Stimulated activated CD8-positive, alpha-beta memory T cell treated with anti-CD3 and anti-CD28 coated beads, Interleukin-4, amount 100 ng/mL, for 1 hour (primary cell): ENCODE data around the gene ADGRL1.
"Not testable (repeated sequence)": the region's sequence is repeated elsewhere in the genome, so short reads cannot be mapped to it uniquely, and the experiment has no call there.

Experiments
- DNase-seq, 2 donors: peaks; one replicate each; pipeline ENCODE4 v3.0.0-alpha.2; 2020; ENCODE audit warnings: low read depth in 2 of 2, low spot score in 1 of 2

The ADGRL1 gene

DNA sequence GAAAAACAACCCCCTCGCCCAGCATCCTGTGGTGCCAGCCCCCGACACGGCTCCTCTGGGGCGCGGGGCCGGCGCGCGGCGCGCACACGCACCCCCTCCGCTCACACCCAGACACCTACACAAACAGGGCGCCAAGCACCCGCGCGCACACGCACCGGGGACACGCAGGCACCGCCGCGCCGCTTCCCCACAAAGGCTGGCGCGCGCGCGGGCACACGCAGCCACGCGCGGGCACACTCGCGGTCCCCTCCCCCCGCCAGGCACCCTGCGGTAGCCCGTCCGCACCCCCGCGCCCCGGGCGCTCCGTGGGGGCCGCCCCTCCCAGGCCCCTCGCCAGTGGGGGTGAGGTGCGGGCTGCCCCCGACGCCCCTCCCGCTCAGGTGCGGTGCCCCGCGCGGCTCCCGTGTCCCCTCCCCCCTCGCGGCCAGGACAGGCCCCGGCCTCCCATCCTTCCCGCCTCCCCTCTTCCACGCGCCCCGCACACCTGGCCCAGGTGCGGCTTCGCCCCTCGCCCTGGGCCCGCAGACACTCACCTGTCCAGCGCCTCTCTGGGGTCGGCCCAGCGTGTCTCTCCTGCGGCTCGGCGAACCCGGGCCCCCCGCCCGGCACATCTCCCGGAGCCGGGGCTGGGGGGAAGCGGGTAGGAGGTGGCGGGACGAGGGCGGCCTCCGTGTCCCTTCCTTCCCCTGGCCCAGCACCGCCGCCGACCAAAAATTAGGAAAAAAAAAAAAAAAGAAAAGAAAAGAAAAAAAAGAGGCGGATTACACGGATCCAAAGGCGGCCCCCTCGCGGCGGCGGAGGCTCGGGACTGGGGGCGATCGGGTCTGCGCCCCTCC is at the start of gene ADGRL1:
TSS of gene ADGRL1 (minus strand) at position 718 of the 836 bp plus-strand sequence. CDS start 22,567 bp downstream, outside the sequence.
- not testable (repeated sequence) for DNase-seq

GRCh38 chr19:14255316-14255715 is 49.3 kb upstream of the ADGRL1 start:
- not testable (repeated sequence) for DNase-seq

GRCh38 chr19:14253822-14254599 is 48.0 kb upstream of the ADGRL1 start:
- DNase-seq: not testable (repeated sequence)

DNA sequence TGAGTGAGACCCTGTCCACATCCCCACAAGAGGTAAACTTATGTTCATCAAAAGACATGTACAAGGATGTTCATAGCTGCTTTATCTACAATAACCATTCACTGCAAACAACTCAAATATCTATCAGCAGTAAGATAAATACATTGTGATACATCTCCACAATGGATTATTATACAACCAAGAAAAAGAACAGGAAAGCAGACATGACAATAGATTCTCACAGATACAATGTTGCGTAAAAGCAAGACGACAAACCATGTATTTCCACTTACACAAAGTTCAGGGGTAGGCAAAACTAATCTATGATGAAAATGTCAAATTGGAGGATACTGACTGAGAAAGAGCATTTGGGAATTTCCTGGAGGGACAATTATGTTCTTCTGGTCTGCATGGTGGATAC is 46.2 kb upstream of the ADGRL1 start:
- DNase-seq: not testable (repeated sequence)

- DNase-seq: no peak
Observed at GRCh38 chr19:14250870-14251269, 44.9 kb upstream of the ADGRL1 start.

DNA sequence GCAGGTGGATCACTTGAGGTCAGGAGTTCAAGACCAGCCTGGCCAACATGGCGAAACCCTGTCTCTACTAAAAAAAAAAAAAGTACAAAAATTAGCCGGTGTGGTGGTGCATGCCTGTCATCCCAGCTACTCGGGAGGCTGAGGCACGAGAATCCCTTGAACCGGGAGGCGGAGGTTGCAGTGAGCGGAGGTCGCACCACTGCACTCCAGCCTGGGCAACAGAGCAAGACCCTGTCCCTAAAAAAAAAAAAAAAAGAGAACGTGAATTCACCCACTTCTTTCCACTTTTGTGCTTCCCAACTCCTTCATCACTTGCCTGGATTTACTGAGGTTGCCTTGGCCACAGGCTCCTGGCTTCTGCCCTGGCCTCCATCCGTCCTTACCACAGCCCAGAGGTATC is 44.3 kb upstream of the ADGRL1 start:
- not testable (repeated sequence) for DNase-seq

GRCh38 chr19:14249891-14250290 is 43.9 kb upstream of the ADGRL1 start:
- DNase-seq: not testable (repeated sequence)

DNA sequence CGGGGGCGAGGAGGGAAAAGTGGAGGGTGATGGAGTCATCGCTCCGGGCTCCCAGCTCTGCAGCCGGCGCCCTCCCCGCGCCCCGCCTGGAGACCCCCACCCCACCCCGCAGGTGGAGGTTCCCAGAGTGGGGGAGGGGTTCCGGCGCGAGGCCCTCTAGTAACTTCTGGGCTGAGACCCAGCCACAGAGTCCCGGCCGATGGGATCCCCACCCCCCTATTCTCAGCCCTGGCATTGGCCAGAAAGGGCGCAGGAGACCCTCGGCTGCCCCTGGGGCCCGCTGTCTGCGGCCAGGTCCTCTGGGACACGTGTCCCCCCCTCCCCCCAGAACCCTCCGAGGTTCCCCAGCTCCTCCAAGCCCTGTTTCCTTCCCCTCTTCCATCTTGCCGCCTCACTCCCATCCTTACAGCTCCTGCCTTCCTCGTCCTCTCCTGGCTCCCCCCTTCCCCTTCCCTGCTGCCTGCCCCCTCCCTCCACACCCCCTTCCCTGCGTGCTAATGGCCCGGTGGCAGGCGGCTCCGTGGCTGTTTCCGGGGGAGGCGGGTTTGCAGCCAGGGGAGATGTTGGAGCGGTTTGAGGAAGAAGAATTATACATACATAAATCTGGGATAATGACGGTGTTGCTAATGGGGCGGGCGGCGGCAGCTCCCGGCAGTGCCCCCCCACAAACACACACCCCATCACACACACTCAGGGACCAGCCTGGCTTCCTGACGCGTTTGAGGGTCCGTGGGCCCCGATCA is 43.2 kb upstream of the ADGRL1 start:
- not testable (repeated sequence) for DNase-seq

GRCh38 chr19:14248578-14249011 is 42.6 kb upstream of the ADGRL1 start:
- peak in 1 of 2 donors; percentile 12 for DNase-seq

GRCh38 chr19:14247548-14248471 is 41.8 kb upstream of the ADGRL1 start:
- not testable (repeated sequence) for DNase-seq

GRCh38 chr19:14247205-14247547 is 41.2 kb upstream of the ADGRL1 start:
- not testable (repeated sequence) for DNase-seq

- DNase-seq: not testable (repeated sequence)
Observed at GRCh38 chr19:14244393-14244792, 38.4 kb upstream of the ADGRL1 start.

GRCh38 chr19:14243718-14244117 is 37.7 kb upstream of the ADGRL1 start:
- DNase-seq: not testable (repeated sequence)

- DNase-seq: no peak
Observed at GRCh38 chr19:14237014-14237941, 31.3 kb upstream of the ADGRL1 start.

GRCh38 chr19:14232945-14233344 is 27.0 kb upstream of the ADGRL1 start:
- DNase-seq: not testable (repeated sequence)

- not testable (repeated sequence) for DNase-seq
Observed at GRCh38 chr19:14228446-14229071, 22.6 kb upstream of the ADGRL1 start.

GRCh38 chr19:14226498-14226897 is 20.5 kb upstream of the ADGRL1 start:
- DNase-seq: not testable (repeated sequence)

- DNase-seq: no peak
Observed at GRCh38 chr19:14222886-14223285, 16.9 kb upstream of the ADGRL1 start.

GRCh38 chr19:14221345-14221744 is 15.4 kb upstream of the ADGRL1 start:
- peak; percentile 39 to 55 for DNase-seq
